Spleen (tissue), 7 donors: Measurements from ENCODE around the gene SORCS2.

ENCODE experiments used
- CTCF ChIP-seq, 11 experiments: fragments of 200-600 bp in 7 of 11; fragments of 450-650 bp in 4 of 11; sonication (generic) in 4 of 11; IDR thresholded peaks in 8 of 11; conservative IDR thresholded peaks in 3 of 11; 1 replicate in 7 of 11; 2 replicates in 4 of 11; pipeline versions ENCODE4 v1.4.0 to v1.8.0; 2016 to 2021; ENCODE audit warnings: antibody characterized with exemption in 11 of 11, inconsistent platforms in 4 of 11, mild to moderate bottlenecking in 1 of 11
- POLR2A ChIP-seq, 3 donors: fragments of 450-650 bp; IDR thresholded peaks; one replicate each; pipeline ENCODE4 v1.5.1; 2017; ENCODE audit warnings: antibody characterized with exemption in 3 of 3, mild to moderate bottlenecking in 1 of 3
- POLR2AphosphoS5 ChIP-seq, 3 donors: sonication (generic); formaldehyde crosslinking; IDR thresholded peaks; one replicate each; pipeline ENCODE4 v1.5.1; 2017; ENCODE audit warnings: antibody characterized with exemption in 3 of 3
- donor health status: DM: no; HTN: no; CAD: no; lungs with moderate emphysema.
- donor health status: DM: no; HTN: no; CAD: no.
- donor health status: DM: no; HTN: no; CAD: no.

DNA sequence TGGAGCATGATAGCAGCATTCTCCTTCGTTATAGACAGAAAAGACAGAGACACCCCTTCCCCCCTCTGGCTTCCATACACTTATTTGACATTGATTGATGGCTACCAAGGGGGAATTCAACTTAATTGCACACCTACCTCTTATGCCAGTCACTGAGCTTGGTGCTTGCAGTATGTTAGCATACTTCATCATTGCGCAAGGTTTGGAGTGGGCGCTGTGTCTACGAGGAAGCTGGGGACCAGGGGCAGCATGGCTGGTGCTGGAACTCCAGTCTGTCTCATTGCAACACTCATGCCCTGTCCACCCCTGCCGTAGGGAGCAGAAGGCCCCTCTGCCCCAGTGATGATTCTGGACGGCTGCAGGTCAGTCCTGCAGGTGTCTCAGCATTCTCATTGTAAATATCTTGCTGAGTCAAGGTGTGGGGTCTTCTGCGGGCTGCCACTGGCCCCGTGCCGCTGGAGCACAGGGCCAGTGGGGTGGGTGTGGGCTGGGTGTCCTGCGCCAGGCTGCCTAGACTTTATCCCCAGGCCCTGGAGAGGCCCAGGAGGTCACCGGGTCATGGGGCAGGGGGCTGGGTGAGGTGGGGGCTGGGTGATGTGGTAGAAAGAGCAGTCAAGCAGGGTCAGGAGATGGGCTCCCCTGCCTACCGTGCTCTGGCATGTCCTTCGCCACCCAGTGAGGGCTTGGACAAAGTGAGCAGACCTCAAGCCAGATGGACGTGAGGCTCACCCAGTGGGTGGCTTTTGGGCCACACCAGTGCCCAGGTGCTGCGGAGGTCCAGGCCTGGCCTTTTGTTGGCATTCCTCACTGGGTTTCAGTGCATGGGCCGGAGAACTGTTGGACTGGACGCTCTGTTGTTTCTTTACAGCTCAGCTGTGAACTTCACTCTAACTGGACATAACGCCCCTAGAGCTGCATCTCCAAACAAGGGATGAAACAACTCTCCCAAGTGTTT lies 156.9 kb downstream of the SORCS2 start:
- TF ChIP-seq CTCF (IDR thresholded peaks at IDR 0.05 in 8 of 11, conservative IDR thresholded peaks at IDR 0.05 in 3 of 11) (no peak), POLR2AphosphoS5 (IDR thresholded peaks at IDR 0.05) (no peak), POLR2A (IDR thresholded peaks at IDR 0.05) (no peak)
